ENCODE measurements around the gene IL1R1. TPM values are rescaled to one million over a fixed set of nuclear protein-coding genes. Genes with fewer than 3 reads are reported as not detected.

Gene IL1R1
- polyA plus RNA-seq, 3 donors: 1.8 to 2.7 (median 2.6) TPM

- Mint-ChIP-seq H3K36me3 (peaks cover 16 to 18% of the 10 kb centered on the region in 2 donors), H3K4me3 (peak overlapping the region; percentile 59 to 90), H3K9me3 (peaks cover 13 to 32% (median 31%) of the 10 kb centered on the region in 7 donors), H3K27me3 (ENCODE audit: low read depth in 3 of 3) (peaks cover 23 to 40% (median 26%) of the 10 kb centered on the region in 3 donors), H3K27ac (no peak overlapping the region), H3K4me1 (peaks cover 48% of the 10 kb centered on the region)
- Histone ChIP-seq H2AFZ (ENCODE audit: insufficient read depth, low read depth, low read length, poor library complexity, severe bottlenecking) (no peak overlapping the region), H3K27me3 (ENCODE audit: control insufficient read depth in 2 of 2, insufficient read depth in 2 of 2, low read length in 2 of 2) (peaks cover 7 to 17% of the 10 kb centered on the region in 2 donors), H3K4me2 (replicated peaks; ENCODE audit: extremely low read depth, low read length, poor library complexity, severe bottlenecking) (no peak overlapping the region), H3K27ac (ENCODE audit: low read depth in 1 of 2, low read length in 2 of 2) (no peak overlapping the region), H3K4me1 (ENCODE audit: control insufficient read depth in 1 of 2, insufficient read depth in 2 of 2, low read length in 2 of 2) (peaks cover 30 to 38% of the 10 kb centered on the region in 2 donors), H3K9me3 (replicated peaks in 1 of 2; ENCODE audit: control insufficient read depth in 1 of 2, insufficient read depth in 1 of 2, low read length in 2 of 2) (peaks cover 25 to 28% of the 10 kb centered on the region in 2 donors), H4K20me1 (ENCODE audit: insufficient read depth, low read length) (no peaks in the 10 kb centered on the region), H3K79me2 (ENCODE audit: insufficient read depth, low read length) (no peaks in the 10 kb centered on the region), H3K36me3 (replicated peaks in 1 of 2; ENCODE audit: control insufficient read depth in 1 of 2, insufficient read depth in 2 of 2, low read length in 2 of 2) (peaks cover 0 to 4% of the 10 kb centered on the region in 2 donors), H3K9ac (ENCODE audit: insufficient read depth, low read length, poor library complexity, severe bottlenecking) (no peak overlapping the region), H3K4me3 (replicated peaks in 1 of 3; ENCODE audit: low read depth in 2 of 3, low read length in 3 of 3) (no peak overlapping the region)
- no peak for TF ChIP-seq CTCF (IDR thresholded peaks at IDR 0.05)
- WGBS (ENCODE audit: insufficient coverage): 61% methylated on average over 9 of the region's 15 CpGs
- peak in 1 of 3 donors; percentile 37 for DNase-seq
- intact Hi-C loops (cut with micrococcal nuclease): no loop called here
These were observed 1.3 kb upstream of the IL1R1 start for GRCh38 chr2:102141011-102141943.

DNA sequence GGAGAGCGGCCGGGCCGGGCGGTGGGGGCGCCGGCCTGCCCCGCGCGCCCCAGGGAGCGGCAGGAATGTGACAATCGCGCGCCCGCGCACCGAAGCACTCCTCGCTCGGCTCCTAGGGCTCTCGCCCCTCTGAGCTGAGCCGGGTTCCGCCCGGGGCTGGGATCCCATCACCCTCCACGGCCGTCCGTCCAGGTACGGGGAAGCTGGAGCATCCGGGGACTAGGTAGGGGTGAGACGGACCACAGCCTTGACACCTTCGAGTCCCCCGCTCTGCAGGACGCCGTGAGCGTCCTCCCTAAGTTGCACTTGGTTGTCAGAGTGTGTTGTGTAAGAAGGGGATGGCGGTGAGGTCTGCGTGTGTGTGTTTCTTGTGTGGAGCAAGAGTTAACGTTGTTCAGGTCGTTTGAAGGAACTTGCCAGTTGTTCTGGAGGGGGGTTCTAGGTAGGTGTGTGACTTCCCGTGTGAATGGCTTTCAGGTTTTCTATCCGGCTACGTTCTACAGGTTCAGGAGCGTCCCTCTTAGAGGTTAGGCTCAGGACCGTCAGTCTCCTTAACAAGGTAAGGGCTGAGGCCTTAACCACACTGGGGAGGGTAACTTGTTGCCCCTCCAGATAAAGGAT, 393 bp downstream of the IL1R1 start:
- Histone ChIP-seq H2AFZ (ENCODE audit: insufficient read depth, low read depth, low read length, poor library complexity, severe bottlenecking) (peak overlapping the region; percentile 87), H3K79me2 (ENCODE audit: insufficient read depth, low read length) (no peaks in the 10 kb centered on the region), H3K4me3 (replicated peaks in 1 of 3; ENCODE audit: low read depth in 2 of 3, low read length in 3 of 3) (peak overlapping the region; percentile 28 to 77 (median 49)), H3K4me2 (replicated peaks; ENCODE audit: extremely low read depth, low read length, poor library complexity, severe bottlenecking) (peak overlapping the region; percentile 84), H3K9me3 (replicated peaks in 1 of 2; ENCODE audit: control insufficient read depth in 1 of 2, insufficient read depth in 1 of 2, low read length in 2 of 2) (peaks cover 41 to 42% of the 10 kb centered on the region in 2 donors), H3K4me1 (ENCODE audit: control insufficient read depth in 1 of 2, insufficient read depth in 2 of 2, low read length in 2 of 2) (peaks cover 27 to 28% of the 10 kb centered on the region in 2 donors), H3K36me3 (replicated peaks in 1 of 2; ENCODE audit: control insufficient read depth in 1 of 2, insufficient read depth in 2 of 2, low read length in 2 of 2) (peaks cover 0 to 4% of the 10 kb centered on the region in 2 donors), H3K27ac (ENCODE audit: low read depth in 1 of 2, low read length in 2 of 2) (no peak overlapping the region), H4K20me1 (ENCODE audit: insufficient read depth, low read length) (no peaks in the 10 kb centered on the region), H3K27me3 (ENCODE audit: control insufficient read depth in 2 of 2, insufficient read depth in 2 of 2, low read length in 2 of 2) (peaks cover 7 to 17% of the 10 kb centered on the region in 2 donors), H3K9ac (ENCODE audit: insufficient read depth, low read length, poor library complexity, severe bottlenecking) (peak overlapping the region; percentile 68)
- 3% methylated on average over 40 of the region's 42 CpGs for WGBS (ENCODE audit: insufficient coverage)
- no peak for TF ChIP-seq CTCF (IDR thresholded peaks at IDR 0.05)
- peak; percentile 53 to 68 (median 55) for DNase-seq
- Mint-ChIP-seq H3K9me3 (peaks cover 24 to 48% (median 42%) of the 10 kb centered on the region in 7 donors), H3K36me3 (peaks cover 18 to 20% of the 10 kb centered on the region in 2 donors), H3K27ac (peak overlapping the region; percentile 19 to 85 (median 79)), H3K4me3 (peak overlapping the region; percentile 84 to 89), H3K4me1 (peaks cover 35% of the 10 kb centered on the region), H3K27me3 (ENCODE audit: low read depth in 3 of 3) (peaks cover 24 to 46% (median 26%) of the 10 kb centered on the region in 3 donors)
- intact Hi-C loops (cut with micrococcal nuclease): no loop called here

Measured in CD14-positive monocyte (primary cell).